Measurements from ENCODE around the gene NEUROD2.

Gene NEUROD2

GRCh38 chr17:39569126-39569525 is 38.6 kb downstream of the NEUROD2 start:
- no peaks in the 10 kb centered on the region for H3K27me3 ChIP-seq (replicated peaks; ENCODE audit: insufficient read depth, low read length)
- no peaks in the 10 kb centered on the region for H3K9me3 ChIP-seq (replicated peaks; ENCODE audit: insufficient read depth, low read length)
- H4K20me1 ChIP-seq (ENCODE audit: insufficient read depth, low read length), result no peaks in the 10 kb centered on the region
- H3K4me1 ChIP-seq (ENCODE audit: low read length), result no peaks in the 10 kb centered on the region
- H3K4me2 ChIP-seq (ENCODE audit: low read depth, low read length), result no peak overlapping the region
- H3F3A ChIP-seq (ENCODE audit: insufficient read depth, low read length), result no peaks in the 10 kb centered on the region
- no peak overlapping the region for H3K4me3 ChIP-seq (ENCODE audit: low read length)
- H3K27ac ChIP-seq (ENCODE audit: low read length), result no peak overlapping the region
- TF ChIP-seq EZH2phosphoT487 (IDR thresholded peaks at IDR 0.05; ENCODE audit: low read length), result no peak
- TF ChIP-seq, protein P1, sequence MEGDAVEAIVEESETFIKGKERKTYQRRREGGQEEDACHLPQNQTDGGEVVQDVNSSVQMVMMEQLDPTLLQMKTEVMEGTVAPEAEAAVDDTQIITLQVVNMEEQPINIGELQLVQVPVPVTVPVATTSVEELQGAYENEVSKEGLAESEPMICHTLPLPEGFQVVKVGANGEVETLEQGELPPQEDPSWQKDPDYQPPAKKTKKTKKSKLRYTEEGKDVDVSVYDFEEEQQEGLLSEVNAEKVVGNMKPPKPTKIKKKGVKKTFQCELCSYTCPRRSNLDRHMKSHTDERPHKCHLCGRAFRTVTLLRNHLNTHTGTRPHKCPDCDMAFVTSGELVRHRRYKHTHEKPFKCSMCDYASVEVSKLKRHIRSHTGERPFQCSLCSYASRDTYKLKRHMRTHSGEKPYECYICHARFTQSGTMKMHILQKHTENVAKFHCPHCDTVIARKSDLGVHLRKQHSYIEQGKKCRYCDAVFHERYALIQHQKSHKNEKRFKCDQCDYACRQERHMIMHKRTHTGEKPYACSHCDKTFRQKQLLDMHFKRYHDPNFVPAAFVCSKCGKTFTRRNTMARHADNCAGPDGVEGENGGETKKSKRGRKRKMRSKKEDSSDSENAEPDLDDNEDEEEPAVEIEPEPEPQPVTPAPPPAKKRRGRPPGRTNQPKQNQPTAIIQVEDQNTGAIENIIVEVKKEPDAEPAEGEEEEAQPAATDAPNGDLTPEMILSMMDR (IDR thresholded peaks at IDR 0.05; ENCODE audit: low read length), result no peak
- no peak for TF ChIP-seq EZH2 (optimal IDR thresholded peaks at IDR 0.05; ENCODE audit: low read depth, low read length)
- H3K9me2 ChIP-seq (replicated peaks; ENCODE audit: insufficient read depth, low read length), result no peaks in the 10 kb centered on the region
- no peaks in the 10 kb centered on the region for H3K36me3 ChIP-seq (replicated peaks; ENCODE audit: insufficient read depth, low read length)
- H3K79me2 ChIP-seq (ENCODE audit: low read length), result no peaks in the 10 kb centered on the region
- H2AFZ ChIP-seq (ENCODE audit: low read length), result no peak overlapping the region
- no peak for DNase-seq
- H3K9ac ChIP-seq (ENCODE audit: low read length), result no peak overlapping the region

DNA sequence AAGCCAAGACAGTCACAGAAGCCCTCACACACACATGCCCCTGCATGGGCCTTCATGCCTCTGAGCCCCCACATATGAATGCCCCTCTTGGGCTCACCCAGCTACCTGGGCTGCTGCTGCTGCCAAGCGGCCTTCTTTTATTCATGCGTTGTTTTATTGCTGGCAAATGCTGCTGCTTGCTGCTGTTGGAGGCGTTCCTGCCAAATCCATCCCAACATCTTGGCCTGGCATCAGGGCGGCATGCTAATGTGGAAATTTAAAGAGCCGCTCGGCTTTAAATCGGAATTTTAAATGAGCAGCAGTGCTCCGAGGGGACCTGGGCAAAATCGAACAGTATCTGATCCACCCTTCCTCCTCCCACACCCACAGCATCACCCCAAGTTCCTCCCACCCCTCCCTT is 39.0 kb downstream of the NEUROD2 start:
- no peak overlapping the region for H3K4me3 ChIP-seq (ENCODE audit: low read length)
- no peaks in the 10 kb centered on the region for H3K27me3 ChIP-seq (replicated peaks; ENCODE audit: insufficient read depth, low read length)
- no peak overlapping the region for H2AFZ ChIP-seq (ENCODE audit: low read length)
- TF ChIP-seq EZH2 (optimal IDR thresholded peaks at IDR 0.05; ENCODE audit: low read depth, low read length) (no peak), EZH2phosphoT487 (IDR thresholded peaks at IDR 0.05; ENCODE audit: low read length) (no peak)
- TF ChIP-seq, protein P1 (IDR thresholded peaks at IDR 0.05; ENCODE audit: low read length), result no peak
- H3K9me3 ChIP-seq (replicated peaks; ENCODE audit: insufficient read depth, low read length), result no peaks in the 10 kb centered on the region
- DNase-seq, result no peak
- H3K36me3 ChIP-seq (replicated peaks; ENCODE audit: insufficient read depth, low read length), result no peaks in the 10 kb centered on the region
- H3K4me2 ChIP-seq (ENCODE audit: low read depth, low read length), result no peak overlapping the region
- H4K20me1 ChIP-seq (ENCODE audit: insufficient read depth, low read length), result no peaks in the 10 kb centered on the region
- H3F3A ChIP-seq (ENCODE audit: insufficient read depth, low read length), result no peaks in the 10 kb centered on the region
- no peak overlapping the region for H3K27ac ChIP-seq (ENCODE audit: low read length)
- no peaks in the 10 kb centered on the region for H3K9me2 ChIP-seq (replicated peaks; ENCODE audit: insufficient read depth, low read length)
- H3K9ac ChIP-seq (ENCODE audit: low read length), result no peak overlapping the region
- no peaks in the 10 kb centered on the region for H3K79me2 ChIP-seq (ENCODE audit: low read length)
- no peaks in the 10 kb centered on the region for H3K4me1 ChIP-seq (ENCODE audit: low read length)

- Histone ChIP-seq H3K36me3 (replicated peaks; ENCODE audit: insufficient read depth, low read length) (no peaks in the 10 kb centered on the region), H3K4me2 (ENCODE audit: low read depth, low read length) (no peak overlapping the region), H3K27ac (ENCODE audit: low read length) (no peak overlapping the region), H3F3A (ENCODE audit: insufficient read depth, low read length) (no peaks in the 10 kb centered on the region), H2AFZ (ENCODE audit: low read length) (no peak overlapping the region), H3K27me3 (replicated peaks; ENCODE audit: insufficient read depth, low read length) (no peaks in the 10 kb centered on the region), H4K20me1 (ENCODE audit: insufficient read depth, low read length) (no peaks in the 10 kb centered on the region), H3K9me3 (replicated peaks; ENCODE audit: insufficient read depth, low read length) (no peaks in the 10 kb centered on the region), H3K4me3 (ENCODE audit: low read length) (no peak overlapping the region), H3K9ac (ENCODE audit: low read length) (no peak overlapping the region), H3K4me1 (ENCODE audit: low read length) (no peaks in the 10 kb centered on the region), H3K79me2 (ENCODE audit: low read length) (no peaks in the 10 kb centered on the region), H3K9me2 (replicated peaks; ENCODE audit: insufficient read depth, low read length) (no peaks in the 10 kb centered on the region)
- no peak for DNase-seq
- TF ChIP-seq EZH2phosphoT487 (IDR thresholded peaks at IDR 0.05; ENCODE audit: low read length) (no peak), EZH2 (optimal IDR thresholded peaks at IDR 0.05; ENCODE audit: low read depth, low read length) (no peak)
- TF ChIP-seq, protein P1 (IDR thresholded peaks at IDR 0.05; ENCODE audit: low read length), result no peak
Measured at GRCh38 chr17:39566094-39566850, 41.4 kb downstream of the NEUROD2 start.

All from MM.1S (cell line).